Aorta (tissue), 5 donors: ENCODE data around the gene VSIR. TPM values are rescaled to one million over a fixed set of nuclear protein-coding genes. Genes with fewer than 3 reads are reported as not detected.
A peak's percentile ranks its signal among the peaks of the same experiment; 100 is the strongest.

Source experiments
- ATAC-seq: fragments of 200-7000 bp; cut with Tn5 transposase; one replicate; pipeline ENCODE4 v1.9.1; 2022; ENCODE audit warnings: moderate library complexity; ENCODE audit not compliant: low FRiP score
- DNase-seq, 2 donors: peaks; one replicate each; pipeline ENCODE4 v3.0.0-alpha.2; 2020
- H3K27ac ChIP-seq, 2 donors: one replicate each; pipeline ENCODE4 v1.5.1; 2013; ENCODE audit warnings: low read length in 2 of 2, mild to moderate bottlenecking in 2 of 2, moderate library complexity in 2 of 2, control low read depth in 1 of 2, inconsistent platforms in 1 of 2, low read depth in 1 of 2
- H3K27me3 ChIP-seq, 2 donors: one replicate each; pipeline ENCODE4 v1.6.1; 2013; ENCODE audit warnings: control low read depth in 1 of 2, low read length in 1 of 2, mild to moderate bottlenecking in 1 of 2, moderate library complexity in 1 of 2; ENCODE audit not compliant: insufficient read depth in 2 of 2, control insufficient read depth in 1 of 2
- H3K36me3 ChIP-seq, 2 donors: one replicate each; pipeline ENCODE4 v1.6.1; 2013; ENCODE audit warnings: control low read depth in 1 of 2, low read length in 1 of 2, mild to moderate bottlenecking in 1 of 2; ENCODE audit not compliant: insufficient read depth in 2 of 2, control insufficient read depth in 1 of 2
- H3K4me1 ChIP-seq, 2 donors: one replicate each; pipeline ENCODE4 v1.6.1; 2013; ENCODE audit warnings: low read length in 2 of 2, control low read depth in 1 of 2, mild to moderate bottlenecking in 1 of 2, moderate library complexity in 1 of 2; ENCODE audit not compliant: insufficient read depth in 2 of 2, control insufficient read depth in 1 of 2
- H3K4me3 ChIP-seq, 2 donors: one replicate each; pipeline ENCODE4 v1.5.1; 2013; ENCODE audit warnings: low read length in 2 of 2, control low read depth in 1 of 2, mild to moderate bottlenecking in 1 of 2
- H3K9me3 ChIP-seq: one replicate; pipeline ENCODE4 v1.6.1; 2013; ENCODE audit warnings: mild to moderate bottlenecking, low read length; ENCODE audit not compliant: control insufficient read depth
- WGBS, 2 donors: extraction: QIAGEN DNeasy Blood & Tissue Kit; methylation state at CpG; one replicate each; pipeline ENCODE4 v1.1.7; 2013; 5-methylcytosine and 5-hydroxymethylcytosine counted together
- intact Hi-C, 2 donors: fragments of 100-400 bp; cut with DNase I; formaldehyde crosslinking; loops; one replicate each; pipeline versions ENCODE4 v1.14.2 to v1.15.0; 2022
- polyA plus RNA-seq, 2 donors: library from polyadenylated mRNA; stranded (reverse); fragments of 200-250 nt; gene quantifications; one replicate each; pipeline ENCODE4 v1.2.3, GENCODE V29; 2013
- total RNA-seq, 2 donors: library from RNA; stranded (reverse); fragmentation: NEBNext Ultra II Directional; extraction: Animal tissue kit (Norgen Biotek cat#: 25700); gene quantifications; one replicate each; pipeline ENCODE4 v1.2.1, GENCODE V29; 2021
- donor health status: healthy with polysubstance abuse.
- donor health status: Bipolar disorder and iron deficiency.
- donor health status: DM: no; HTN: no; CAD: no.
- donor health status: DM: no; HTN: no; CAD: no.
- donor health status: DM: yes; HTN: yes; CAD: no.

The VSIR gene
- total and polyA plus RNA-seq, 4 donors = 44.7 to 123 (median 69.9) TPM

DNA sequence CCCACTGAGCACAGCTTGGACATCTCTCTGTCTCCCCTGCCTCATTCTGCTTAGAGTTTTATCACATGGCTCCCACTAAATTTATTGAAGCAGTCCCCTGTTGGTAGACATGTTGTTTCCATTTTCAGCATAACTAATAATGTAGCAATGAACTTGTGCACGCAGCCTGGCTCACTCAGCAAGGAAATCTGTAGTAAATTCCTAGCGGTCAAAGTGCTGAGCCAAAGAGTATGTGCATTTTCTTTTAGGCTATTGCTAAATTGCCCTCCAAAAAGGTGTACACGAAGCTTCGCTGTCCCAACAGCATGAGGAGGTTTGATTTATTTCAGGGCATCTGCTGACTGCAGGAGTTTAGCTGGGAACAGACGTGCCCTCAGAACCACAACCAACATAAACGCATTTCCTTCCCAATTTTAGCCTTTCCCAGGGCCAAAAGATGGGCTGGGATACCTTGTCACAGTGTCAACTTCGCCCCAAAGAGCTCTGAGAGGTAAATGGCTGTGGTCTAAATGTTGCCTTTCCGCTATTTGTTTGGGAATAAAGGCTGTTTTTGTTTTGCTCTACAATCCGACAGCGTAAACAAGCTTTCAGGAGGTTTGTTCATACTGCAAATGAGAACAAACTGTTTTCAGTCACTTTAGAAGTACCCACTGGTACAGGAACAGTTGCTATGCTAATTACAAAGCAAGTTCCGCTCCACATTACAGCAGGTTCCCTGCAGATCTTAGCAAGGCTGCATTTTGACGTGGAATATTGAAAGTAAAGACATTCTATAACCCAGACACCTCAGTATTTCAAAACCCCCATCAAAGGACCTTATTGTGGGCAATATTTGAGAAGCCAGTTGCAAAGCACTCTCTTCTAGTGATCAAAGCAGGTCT lies 16.8 kb downstream of the VSIR start:
- no peaks in the 10 kb centered on the region for H3K9me3 ChIP-seq
- ATAC-seq = no peak
- H3K4me1 ChIP-seq = no peaks in the 10 kb centered on the region
- H3K27ac ChIP-seq = no peak overlapping the region
- H3K36me3 ChIP-seq = peaks cover 3 to 11% of the 10 kb centered on the region in 2 donors
- no peaks in the 10 kb centered on the region for H3K27me3 ChIP-seq
- 89% methylated on average over 12 of the region's 12 CpGs for WGBS, 2 donors
- no peak for DNase-seq
- intact Hi-C loops = no loop called here
- no peak overlapping the region for H3K4me3 ChIP-seq

DNA sequence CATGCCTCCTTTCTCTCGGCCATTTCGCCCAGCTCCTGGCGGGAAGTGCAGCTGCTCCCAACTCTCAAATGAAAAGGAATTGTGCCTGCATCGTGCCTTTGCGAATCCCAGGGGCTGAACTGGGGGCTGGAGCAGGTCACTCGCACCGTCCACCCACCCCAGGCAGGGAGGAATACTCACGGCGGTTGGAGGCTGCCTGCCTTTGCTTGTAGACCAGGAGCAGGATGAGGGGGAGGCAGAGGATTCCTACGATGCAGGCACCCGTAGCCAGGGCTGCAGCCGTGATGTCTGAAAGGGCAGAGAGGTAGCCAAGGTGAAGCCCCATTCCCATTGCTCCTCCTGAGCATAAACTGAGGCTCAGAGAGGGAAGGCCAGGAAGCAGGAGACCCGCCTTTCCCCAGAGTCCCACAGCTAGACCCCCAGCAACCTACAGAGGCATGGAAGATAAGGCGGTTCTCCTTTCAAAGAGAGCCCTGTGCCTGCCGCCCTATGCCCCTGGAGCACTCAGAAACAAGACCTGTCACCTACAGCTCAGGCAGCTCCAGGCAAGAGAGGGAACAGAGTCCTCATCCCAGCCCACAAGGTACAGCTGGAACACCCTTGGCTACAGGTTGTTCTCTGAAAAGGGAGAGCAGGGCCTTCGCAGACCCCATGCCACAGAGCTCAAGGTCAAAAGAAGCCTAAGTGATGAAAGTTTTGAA lies 18.0 kb downstream of the VSIR start:
- peaks cover 3 to 12% of the 10 kb centered on the region in 2 donors for H3K36me3 ChIP-seq
- WGBS, 2 donors = 91% methylated on average over 16 of the region's 16 CpGs
- no peaks in the 10 kb centered on the region for H3K9me3 ChIP-seq
- ATAC-seq (no peak), DNase-seq (no peak)
- H3K27me3 ChIP-seq = no peaks in the 10 kb centered on the region
- H3K4me3 ChIP-seq = no peak overlapping the region
- H3K27ac ChIP-seq = no peak overlapping the region
- no peaks in the 10 kb centered on the region for H3K4me1 ChIP-seq
- intact Hi-C loops = no loop called here

DNA sequence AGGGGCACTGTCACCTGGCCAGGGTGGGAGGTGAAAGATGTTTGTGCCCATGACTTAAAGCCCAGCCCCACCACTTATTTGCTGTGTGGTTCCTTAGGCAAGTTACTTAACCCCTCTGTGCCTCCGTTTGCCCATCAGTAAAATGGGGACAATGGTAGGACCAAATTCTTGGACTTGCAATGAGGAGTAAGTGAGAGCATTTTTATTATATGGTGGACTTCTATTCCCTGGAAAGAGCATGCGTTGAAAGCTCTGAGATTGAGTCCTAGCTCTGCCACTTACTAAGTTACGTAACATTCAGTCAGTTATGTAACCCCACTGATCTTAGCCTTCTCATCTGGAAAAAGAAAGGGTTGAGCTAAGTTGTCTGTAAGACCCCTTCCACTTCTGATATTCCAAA lies 18.8 kb downstream of the VSIR start:
- no peaks in the 10 kb centered on the region for H3K9me3 ChIP-seq
- H3K4me1 ChIP-seq = no peaks in the 10 kb centered on the region
- peaks cover 3 to 13% of the 10 kb centered on the region in 2 donors for H3K36me3 ChIP-seq
- no peak for ATAC-seq
- WGBS, 2 donors = 94 to 95% methylated on average over 3 of the region's 3 CpGs
- intact Hi-C loops = no loop called here
- no peaks in the 10 kb centered on the region for H3K27me3 ChIP-seq
- no peak for DNase-seq
- no peak overlapping the region for H3K4me3 ChIP-seq
- no peak overlapping the region for H3K27ac ChIP-seq

DNA sequence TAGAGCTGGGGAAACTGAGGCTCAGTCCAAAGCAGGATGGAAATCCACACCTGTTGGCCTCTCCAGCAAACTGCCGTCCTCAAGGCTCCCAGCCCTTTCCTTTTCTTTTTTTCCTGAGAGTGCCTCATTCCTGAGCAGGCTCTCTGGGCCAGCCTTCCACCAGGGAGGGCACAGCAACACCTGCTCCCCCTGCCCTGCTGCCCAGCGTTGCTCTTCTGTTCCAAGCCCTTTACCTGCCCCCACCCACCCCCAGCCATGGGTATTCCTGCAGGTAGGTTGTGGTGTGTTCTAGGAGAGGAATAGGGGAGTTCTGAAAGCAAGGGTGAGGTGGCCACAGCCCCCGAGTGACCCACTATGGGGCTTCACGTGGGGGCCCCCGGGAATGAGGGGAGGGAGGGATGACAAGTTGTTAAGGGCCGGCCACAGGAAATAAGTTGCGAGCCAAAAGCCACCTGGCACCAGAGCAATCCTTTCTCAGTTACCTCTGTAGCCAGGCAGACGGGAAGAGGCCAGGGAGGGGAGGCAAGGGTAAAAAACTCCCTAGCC lies 19.3 kb downstream of the VSIR start:
- H3K9me3 ChIP-seq = no peaks in the 10 kb centered on the region
- H3K4me3 ChIP-seq = no peak overlapping the region
- DNase-seq (no peak), ATAC-seq (no peak)
- peaks cover 3 to 13% of the 10 kb centered on the region in 2 donors for H3K36me3 ChIP-seq
- no peaks in the 10 kb centered on the region for H3K27me3 ChIP-seq
- no peaks in the 10 kb centered on the region for H3K4me1 ChIP-seq
- intact Hi-C loops = no loop called here
- 69% methylated on average over 8 of the region's 8 CpGs for WGBS, 2 donors
- H3K27ac ChIP-seq = no peak overlapping the region

DNA sequence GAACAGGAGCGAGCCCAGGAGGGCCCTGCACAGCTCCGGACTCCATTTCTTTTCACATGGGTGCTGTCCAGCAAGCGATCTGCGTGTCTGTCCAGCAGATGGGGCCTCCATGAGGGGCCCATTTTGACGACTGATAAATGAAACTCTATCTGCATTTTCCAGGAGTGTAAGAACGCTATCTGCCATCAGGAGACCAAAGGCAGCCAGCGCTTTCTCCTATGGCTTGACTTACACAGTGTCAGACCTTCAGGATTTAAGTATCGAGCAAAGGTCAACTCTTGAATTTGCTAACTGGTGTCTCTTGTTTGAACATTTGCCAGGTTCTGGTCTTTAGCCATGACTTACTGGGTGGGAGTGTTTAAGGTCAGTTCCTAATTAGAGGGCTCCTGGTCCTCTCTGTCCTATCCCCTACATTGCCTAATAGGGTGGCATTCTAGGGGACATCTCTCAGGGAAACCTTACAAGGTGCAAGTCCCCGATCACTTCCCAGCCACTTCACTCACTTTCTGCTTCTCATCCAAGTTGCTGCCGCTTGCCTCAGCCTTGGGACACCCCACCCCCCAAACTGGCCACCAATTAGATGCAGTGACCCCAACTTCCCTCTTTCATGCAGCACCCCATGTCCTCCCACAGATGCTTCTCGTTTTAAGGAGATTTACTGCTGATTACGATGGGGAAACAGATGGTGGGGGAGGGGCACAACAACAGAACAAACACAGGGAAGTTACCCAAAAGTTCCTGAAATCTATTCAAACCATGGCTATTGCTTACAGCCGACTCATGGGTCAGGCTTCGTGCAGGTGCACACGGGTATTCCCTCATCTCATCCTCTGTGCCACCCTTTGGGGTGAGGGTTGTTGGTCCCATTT lies 20.0 kb downstream of the VSIR start:
- no peak overlapping the region for H3K27ac ChIP-seq
- peak; percentile 17 for ATAC-seq
- H3K4me1 ChIP-seq = no peaks in the 10 kb centered on the region
- peaks cover 3 to 13% of the 10 kb centered on the region in 2 donors for H3K36me3 ChIP-seq
- no peaks in the 10 kb centered on the region for H3K27me3 ChIP-seq
- H3K9me3 ChIP-seq = no peaks in the 10 kb centered on the region
- 82 to 85% methylated on average over 15 of the region's 15 CpGs for WGBS, 2 donors
- DNase-seq = peak in 1 of 2 donors; percentile 86
- intact Hi-C loops = no loop called here
- no peak overlapping the region for H3K4me3 ChIP-seq

DNA sequence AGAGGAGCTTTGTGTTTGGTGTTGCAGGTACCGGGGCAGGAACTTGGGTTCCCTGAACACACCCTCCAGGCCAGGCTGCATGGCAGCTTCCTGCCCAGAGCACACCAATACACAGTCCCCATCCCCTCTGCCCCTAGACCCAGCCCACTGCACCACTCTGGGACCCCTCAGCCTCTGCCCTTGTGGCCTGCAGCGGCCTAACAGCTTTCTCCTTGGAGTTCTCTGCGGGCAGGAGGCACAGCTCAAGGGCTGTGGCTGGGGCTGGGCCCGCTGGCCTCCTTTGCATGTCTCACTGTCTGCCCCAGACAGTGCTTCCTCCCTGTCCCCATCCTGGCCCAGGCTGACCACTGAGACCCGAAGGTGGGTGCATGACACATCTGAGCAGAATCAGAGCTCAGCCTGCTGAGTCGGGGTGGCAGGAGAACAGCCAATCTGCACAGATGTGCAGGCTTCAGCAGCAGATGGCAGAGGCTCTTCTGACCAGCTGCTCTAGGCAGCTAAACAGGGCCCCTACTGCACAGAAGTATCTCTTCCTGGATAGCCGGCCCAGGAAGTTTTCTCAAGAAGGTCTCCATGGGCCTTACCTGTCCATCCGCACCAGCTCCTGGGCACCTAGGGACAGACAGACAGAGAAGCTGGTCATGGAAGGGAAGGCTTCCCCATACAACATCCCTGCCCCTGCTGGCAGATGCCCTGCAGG lies 20.8 kb downstream of the VSIR start:
- Histone ChIP-seq H3K27ac (no peak overlapping the region), H3K36me3 (peaks cover 3 to 13% of the 10 kb centered on the region in 2 donors), H3K4me3 (no peak overlapping the region), H3K27me3 (no peaks in the 10 kb centered on the region), H3K4me1 (no peaks in the 10 kb centered on the region), H3K9me3 (no peaks in the 10 kb centered on the region)
- no peak for ATAC-seq
- intact Hi-C loops = no loop called here
- DNase-seq = no peak
- WGBS, 2 donors = 82 to 93% methylated on average over 8 of the region's 8 CpGs

DNA sequence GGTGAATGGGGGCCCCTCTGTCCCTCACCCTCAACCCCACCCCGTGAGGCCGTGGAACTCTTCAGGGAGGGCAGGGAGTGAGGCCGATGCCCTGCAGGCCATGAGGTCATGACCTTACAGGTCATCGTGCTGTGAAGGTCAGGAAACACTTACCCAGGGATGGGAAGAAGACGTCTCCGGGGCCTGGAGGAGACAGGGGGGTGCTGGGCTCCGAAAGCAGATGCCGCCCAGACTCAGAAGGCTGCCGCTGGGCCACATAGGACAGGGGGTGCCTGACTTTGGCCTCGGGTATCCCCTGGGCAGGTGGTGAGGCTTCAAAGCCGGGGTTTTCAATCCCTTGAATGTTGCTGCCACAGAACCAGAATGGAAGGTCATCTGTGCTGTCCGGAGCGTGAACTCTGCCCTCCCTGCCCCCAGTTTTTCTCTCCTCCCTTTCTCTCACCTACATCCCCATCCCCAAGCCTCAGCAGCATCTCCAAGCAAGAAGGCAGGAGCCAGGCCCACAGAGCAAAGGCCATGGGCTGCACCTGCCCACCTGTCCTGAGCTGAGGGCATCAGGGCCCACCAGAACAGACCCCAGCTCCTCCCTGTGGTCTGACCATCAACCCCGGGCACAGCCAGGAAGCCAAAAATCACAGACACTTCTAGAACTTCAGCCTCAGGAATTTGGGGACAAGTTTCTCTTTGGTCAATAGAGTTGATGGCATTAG lies 21.6 kb downstream of the VSIR start:
- H3K4me1 ChIP-seq = no peaks in the 10 kb centered on the region
- DNase-seq (peak in 1 of 2 donors; percentile 68), ATAC-seq (no peak)
- H3K9me3 ChIP-seq = no peaks in the 10 kb centered on the region
- no peak overlapping the region for H3K27ac ChIP-seq
- peaks cover 3 to 11% of the 10 kb centered on the region in 2 donors for H3K36me3 ChIP-seq
- H3K4me3 ChIP-seq = no peak overlapping the region
- no peaks in the 10 kb centered on the region for H3K27me3 ChIP-seq
- 81% methylated on average over 14 of the region's 14 CpGs for WGBS, 2 donors
- intact Hi-C loops = no loop called here
